ENCODE results near the gene FADS2. TPM values are rescaled to one million over a fixed set of nuclear protein-coding genes. Genes with fewer than 3 reads are reported as not detected.

FADS2 gene
- total RNA-seq, 1 experiment from 2014 or later: 17.1 TPM

GRCh38 chr11:61833926-61834277 lies 5.8 kb downstream of the FADS2 start:
- Histone ChIP-seq H3K9me2 (ENCODE audit: insufficient read depth) (no peaks in the 10 kb centered on the region), H2AFZ (ENCODE audit: low read depth, low read length, poor library complexity, severe bottlenecking) (no peak overlapping the region), H3K27ac (ENCODE audit: low read depth, low read length) (no peak overlapping the region), H4K20me1 (ENCODE audit: insufficient read depth) (no peaks in the 10 kb centered on the region), H3K36me3 (ENCODE audit: control insufficient read depth in 1 of 2, insufficient read depth in 2 of 2, low read length in 2 of 2) (no peaks in the 10 kb centered on the region), H3K79me2 (ENCODE audit: insufficient read depth, low read length) (no peaks in the 10 kb centered on the region), H3K4me2 (ENCODE audit: low read length) (no peak overlapping the region), H3K27me3 (ENCODE audit: insufficient read depth, low read length) (no peaks in the 10 kb centered on the region), H3K9ac (ENCODE audit: low read length) (no peak overlapping the region), H3K4me3 (replicated peaks in 1 of 2; ENCODE audit: low read depth in 1 of 2, low read length in 2 of 2) (no peak overlapping the region), H3K4me1 (ENCODE audit: control insufficient read depth in 1 of 2, insufficient read depth in 2 of 2, low read length in 2 of 2) (peaks cover 0 to 5% of the 10 kb centered on the region in 2 experiments; a peak in 1 of 4 replicates), H3K9me3 (ENCODE audit: control insufficient read depth in 1 of 2, insufficient read depth in 1 of 2, low read depth in 1 of 2, low read length in 2 of 2) (no peaks in the 10 kb centered on the region)
- ChIA-PET RAD21 (ENCODE audit: low non-redundant PET in 1 of 2, low total read pairs in 2 of 2, uncharacterized antibody in 2 of 2, unreplicated experiment in 2 of 2) (no interaction called here), CTCF (no interaction called here), POLR2A (no interaction called here)
- DNase-seq (ENCODE audit: low read depth, low spot score): no peak
- intact Hi-C loops (cut with micrococcal nuclease): no loop called here
- TF ChIP-seq ELF1 (IDR thresholded peaks at IDR 0.05; ENCODE audit: borderline replicate concordance, low read depth) (no peak), ZFX (IDR thresholded peaks at IDR 0.05) (no peak), CEBPB (IDR thresholded peaks at IDR 0.05; ENCODE audit: low read depth) (no peak), CBX3 (IDR thresholded peaks at IDR 0.05; ENCODE audit: low read depth) (no peak), SRF (IDR thresholded peaks at IDR 0.05; ENCODE audit: low read depth) (no peak), MAX (IDR thresholded peaks at IDR 0.05) (no peak), YY1 (IDR thresholded peaks at IDR 0.05; ENCODE audit: extremely low read depth, insufficient replicate concordance, low read depth, low read length) (no peak)
- ATAC-seq: 0 out of 2 replicates have a peak, but pooled peaks have one; percentile 17
- no TSS peak for BruUV-seq (replicated peaks)

GRCh38 chr11:61834278-61835048 lies 6.4 kb downstream of the FADS2 start:
- POLR2A ChIA-PET: no interaction called here
- H3K27me3 ChIP-seq (ENCODE audit: insufficient read depth, low read length): no peaks in the 10 kb centered on the region
- H4K20me1 ChIP-seq (ENCODE audit: insufficient read depth): no peaks in the 10 kb centered on the region
- no TSS peak for BruUV-seq (replicated peaks)
- H3K9me2 ChIP-seq (ENCODE audit: insufficient read depth): no peaks in the 10 kb centered on the region
- no peak overlapping the region for H3K4me2 ChIP-seq (ENCODE audit: low read length)
- H3K36me3 ChIP-seq (ENCODE audit: control insufficient read depth in 1 of 2, insufficient read depth in 2 of 2, low read length in 2 of 2): no peaks in the 10 kb centered on the region
- ATAC-seq: no peak
- H3K4me3 ChIP-seq (replicated peaks in 1 of 2; ENCODE audit: low read depth in 1 of 2, low read length in 2 of 2): no peak overlapping the region
- peaks cover 0 to 5% of the 10 kb centered on the region in 2 experiments; a peak in 1 of 4 replicates for H3K4me1 ChIP-seq (ENCODE audit: control insufficient read depth in 1 of 2, insufficient read depth in 2 of 2, low read length in 2 of 2)
- no peaks in the 10 kb centered on the region for H3K9me3 ChIP-seq (ENCODE audit: control insufficient read depth in 1 of 2, insufficient read depth in 1 of 2, low read depth in 1 of 2, low read length in 2 of 2)
- DNase-seq (ENCODE audit: low read depth, low spot score): no peak
- H3K79me2 ChIP-seq (ENCODE audit: insufficient read depth, low read length): no peaks in the 10 kb centered on the region
- RAD21 ChIA-PET (ENCODE audit: low non-redundant PET in 1 of 2, low total read pairs in 2 of 2, uncharacterized antibody in 2 of 2, unreplicated experiment in 2 of 2): no interaction called here
- H2AFZ ChIP-seq (ENCODE audit: low read depth, low read length, poor library complexity, severe bottlenecking): no peak overlapping the region
- H3K27ac ChIP-seq (ENCODE audit: low read depth, low read length): no peak overlapping the region
- intact Hi-C loops (cut with micrococcal nuclease): no loop called here
- H3K9ac ChIP-seq (ENCODE audit: low read length): no peak overlapping the region
- CTCF ChIA-PET: no interaction called here
- no peak for TF ChIP-seq TCF7L2 (IDR thresholded peaks at IDR 0.05; ENCODE audit: borderline replicate concordance, extremely low read depth, insufficient read depth, insufficient read length)
- no peak for TF ChIP-seq ZFX (IDR thresholded peaks at IDR 0.05)
- TF ChIP-seq SIN3A (IDR thresholded peaks at IDR 0.05; ENCODE audit: low read depth): no peak
- TF ChIP-seq ZBTB33 (IDR thresholded peaks at IDR 0.05; ENCODE audit: extremely low read depth, insufficient replicate concordance, low read length): no peak
- TF ChIP-seq EGR1 (IDR thresholded peaks at IDR 0.05; ENCODE audit: low read depth): no peak
- no peak for TF ChIP-seq CTCF (IDR thresholded peaks at IDR 0.05 in 2 of 3, conservative IDR thresholded peaks at IDR 0.05 in 1 of 3; ENCODE audit: borderline replicate concordance in 1 of 3, insufficient read depth in 1 of 3, low read depth in 2 of 3, low read length in 2 of 3)
- TF ChIP-seq EZH2phosphoT487 (IDR thresholded peaks at IDR 0.05; ENCODE audit: borderline replicate concordance): no peak
- no peak for TF ChIP-seq ZNF274 (IDR thresholded peaks at IDR 0.05; ENCODE audit: low read depth, low read length)
- no peak for TF ChIP-seq EZH2 (IDR thresholded peaks at IDR 0.05)
- TF ChIP-seq JUND (IDR thresholded peaks at IDR 0.05): no peak
- TF ChIP-seq ATF3 (IDR thresholded peaks at IDR 0.05): no peak

Data from HCT116 (cell line).